HG03139 (cell line): ENCODE measurements around the gene TAS2R41.

Experiments used
- ATAC-seq: cut with Tn5 transposase; IDR thresholded peaks from one replicate; pipeline ENCODE4 v1.9.1; 2021; ENCODE audit not compliant: unreplicated experiment

Gene TAS2R41

DNA sequence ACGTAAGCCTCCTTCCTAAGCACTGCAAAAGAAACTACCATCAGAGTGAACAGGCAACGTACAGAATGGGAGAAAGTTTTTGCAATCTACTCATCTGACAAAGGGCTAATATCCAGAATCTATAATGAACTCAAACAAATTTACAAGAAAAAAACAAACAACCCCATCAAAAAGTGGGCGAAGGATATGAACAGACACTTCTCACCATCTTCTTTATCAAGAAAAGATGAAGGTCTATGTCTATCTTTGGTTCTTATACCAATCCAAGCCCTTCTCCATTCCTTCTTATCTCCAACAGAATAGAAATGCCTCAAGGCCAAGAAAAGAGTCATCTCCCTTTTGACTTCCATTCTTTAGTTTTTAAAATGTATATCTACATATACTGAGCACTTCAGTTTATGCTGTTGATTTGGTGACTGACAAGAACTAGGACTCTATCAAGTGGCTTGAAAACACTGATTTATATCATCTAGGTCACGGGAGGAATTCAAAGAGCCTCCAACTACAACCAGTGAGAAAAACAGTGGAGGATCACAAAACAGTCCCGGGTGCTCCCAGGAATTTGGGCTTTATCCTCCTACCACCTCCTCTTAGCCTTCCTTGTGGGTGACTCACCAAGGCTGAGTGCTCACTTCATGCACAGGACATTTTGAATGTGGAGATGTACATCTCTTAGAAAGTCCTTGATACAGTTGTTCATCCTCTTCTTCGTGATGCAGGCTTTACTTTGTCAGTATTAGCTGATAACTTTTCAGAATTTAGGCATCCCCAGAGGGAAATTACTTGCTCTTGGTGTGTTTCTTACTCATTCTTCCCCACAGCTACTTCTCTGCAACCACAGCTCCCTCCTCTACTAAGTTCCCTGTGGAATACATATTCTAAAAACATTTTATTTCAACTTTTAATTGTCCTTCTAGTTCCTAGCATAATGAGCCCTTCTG, 15.4 kb downstream of the TAS2R41 start:
- no peak for ATAC-seq

DNA sequence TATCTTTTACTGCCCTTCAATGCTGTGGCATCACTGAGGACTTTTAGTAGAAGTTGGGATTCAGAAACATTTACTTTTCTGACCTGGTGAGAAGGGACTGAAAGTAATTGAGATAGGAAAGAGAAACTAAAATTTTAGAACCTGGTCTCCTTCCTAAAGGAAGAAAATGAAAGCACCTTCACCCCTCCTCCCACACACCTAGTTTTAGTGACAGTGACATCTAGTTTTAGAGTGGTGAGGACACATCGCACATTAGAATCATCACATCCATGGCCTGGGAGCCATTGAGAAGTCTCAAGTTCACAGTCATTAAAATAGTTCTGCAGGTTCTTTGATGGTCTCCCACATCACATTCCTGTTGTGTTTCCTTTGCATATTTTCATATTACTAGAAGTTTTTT, 16.1 kb downstream of the TAS2R41 start:
- no peak for ATAC-seq

DNA sequence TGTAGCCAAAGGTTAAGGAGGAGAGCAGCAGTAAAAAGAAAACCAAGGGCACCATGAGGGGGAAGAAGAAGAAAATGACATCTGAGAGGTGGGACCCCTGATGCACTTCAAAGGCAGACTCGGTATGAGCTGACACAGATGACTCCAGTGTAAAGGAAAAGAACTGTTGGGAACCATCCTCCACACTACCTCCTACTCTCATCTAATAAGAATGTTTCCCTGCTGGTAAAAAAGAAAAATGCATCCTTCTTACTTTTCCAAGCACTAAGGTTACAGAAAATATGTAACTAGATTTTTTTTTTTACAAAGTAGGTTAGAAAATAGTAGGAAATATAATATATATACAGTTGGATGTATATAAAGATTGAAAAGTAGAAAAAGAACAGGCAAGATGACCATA, 16.9 kb downstream of the TAS2R41 start:
- no peak for ATAC-seq

DNA sequence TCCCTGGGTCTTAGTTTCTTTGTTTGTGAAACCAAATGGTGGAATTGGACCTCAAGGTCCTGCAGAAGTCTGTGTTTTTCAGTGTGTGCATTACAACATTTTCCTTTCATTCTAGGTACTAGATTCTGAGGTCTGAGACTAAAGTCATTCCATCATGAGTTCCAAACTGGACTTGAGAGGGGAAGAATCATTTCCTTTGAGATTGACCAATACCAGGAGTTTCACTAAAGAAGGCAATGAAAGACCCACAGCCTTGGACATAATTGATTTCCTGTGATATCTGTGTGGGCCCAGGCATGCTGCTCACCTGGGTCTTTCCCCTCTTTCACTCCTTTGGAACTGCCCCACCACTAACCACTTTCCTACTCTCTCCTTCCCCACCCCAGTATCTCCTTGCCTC, 18.2 kb downstream of the TAS2R41 start:
- ATAC-seq: no peak

DNA sequence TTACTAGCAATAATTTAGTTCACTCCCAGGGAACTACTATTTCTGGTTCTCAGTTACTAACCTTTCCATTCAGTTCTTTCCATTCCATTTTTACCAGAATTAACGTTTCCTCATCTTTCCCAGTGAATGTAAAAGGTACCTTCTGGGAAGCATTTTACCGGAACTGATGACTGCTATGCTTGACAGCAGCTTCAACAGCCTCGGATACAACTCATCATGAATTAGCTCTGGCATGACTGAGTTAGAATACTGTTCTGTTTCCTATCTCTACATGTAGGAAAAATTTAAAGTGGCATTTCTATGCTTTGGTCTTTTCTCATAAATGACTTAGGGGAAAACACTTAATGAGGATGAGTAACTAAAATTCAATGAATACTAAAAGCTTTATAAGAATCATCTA, 18.6 kb downstream of the TAS2R41 start:
- no peak for ATAC-seq

DNA sequence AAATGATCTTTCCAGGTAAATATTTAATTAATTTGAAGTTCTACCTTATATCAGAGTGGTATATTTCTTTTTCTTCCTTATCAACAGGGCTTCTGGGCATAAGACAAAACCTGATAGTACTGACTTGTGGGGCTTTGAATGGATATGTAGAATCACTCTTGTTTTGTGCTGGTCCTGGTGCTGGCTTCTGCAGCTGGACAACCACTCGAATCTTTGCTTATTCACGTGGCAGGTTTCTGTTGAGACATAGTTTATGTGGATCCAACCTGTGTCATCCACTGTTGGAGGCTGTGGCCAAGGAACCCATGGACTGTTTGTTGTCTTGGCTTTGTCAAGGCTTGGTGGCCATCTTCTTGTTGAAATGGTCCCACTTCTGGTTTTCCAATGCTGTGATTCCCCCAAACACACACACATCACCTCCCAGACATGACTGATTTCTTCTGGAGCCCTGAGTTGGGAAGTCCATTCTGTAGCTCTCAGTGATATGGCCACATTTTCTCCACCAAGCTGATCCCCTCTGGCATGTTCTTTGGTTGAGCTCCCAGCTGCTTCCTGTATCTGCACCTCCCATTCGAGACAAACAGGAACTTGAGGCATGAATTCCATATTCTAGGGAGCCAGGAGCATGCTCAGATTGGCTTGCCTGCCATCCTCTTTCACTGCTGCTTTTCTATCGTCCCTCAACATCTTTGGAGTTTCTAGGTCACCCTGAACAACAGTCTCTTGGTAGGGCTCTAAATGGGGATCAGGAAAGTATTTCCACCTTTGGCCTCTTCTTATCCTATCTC, 19.5 kb downstream of the TAS2R41 start:
- no peak for ATAC-seq

DNA sequence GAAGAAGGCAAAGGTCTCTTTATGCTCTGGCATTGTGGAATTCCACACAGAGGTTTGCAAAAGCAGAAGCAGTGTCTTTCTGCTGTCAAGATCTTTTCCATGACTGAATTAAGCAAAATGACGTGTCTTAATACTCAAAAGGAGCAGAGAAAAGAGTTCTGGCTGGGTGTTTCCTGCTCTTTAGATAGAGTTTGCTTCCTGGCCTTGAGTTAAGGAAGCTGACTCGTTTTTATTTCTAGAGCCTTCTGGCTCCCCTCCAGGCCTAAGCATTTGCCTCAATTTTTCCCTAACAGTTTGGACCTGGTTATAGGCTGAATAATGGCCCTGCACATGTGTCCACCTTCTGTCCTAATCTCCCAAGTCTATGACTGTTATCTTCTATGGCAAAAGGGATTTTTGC, 21.6 kb downstream of the TAS2R41 start:
- no peak for ATAC-seq

DNA sequence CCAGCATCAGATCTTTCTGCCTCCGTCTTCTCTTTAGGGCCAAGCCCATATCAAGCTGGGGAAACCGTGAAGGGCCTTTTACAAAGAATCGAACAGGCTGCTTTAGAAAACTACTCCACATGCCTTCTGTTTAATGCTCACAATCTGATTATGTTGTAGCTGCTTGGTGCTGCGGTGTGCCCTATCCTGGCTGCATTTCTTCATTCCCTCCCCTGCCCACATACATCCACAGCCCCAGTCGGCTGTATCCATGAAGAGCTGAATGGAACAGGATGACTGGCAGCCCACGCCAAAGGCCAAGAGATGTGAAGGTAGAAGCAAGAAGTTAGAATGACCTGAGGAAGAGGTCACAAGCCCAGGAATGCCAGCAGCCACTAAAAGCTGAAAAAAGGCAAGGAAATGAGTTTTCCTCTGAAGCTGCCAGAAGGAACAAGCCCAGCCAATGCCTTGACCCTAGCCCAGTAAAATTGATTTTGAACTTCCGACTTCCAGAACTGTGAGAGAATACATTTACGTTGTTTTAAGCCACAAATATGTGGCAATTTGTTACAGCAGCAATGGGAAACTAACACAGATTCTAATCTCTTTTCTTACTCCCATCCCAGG, 22.2 kb downstream of the TAS2R41 start:
- ATAC-seq: no peak

DNA sequence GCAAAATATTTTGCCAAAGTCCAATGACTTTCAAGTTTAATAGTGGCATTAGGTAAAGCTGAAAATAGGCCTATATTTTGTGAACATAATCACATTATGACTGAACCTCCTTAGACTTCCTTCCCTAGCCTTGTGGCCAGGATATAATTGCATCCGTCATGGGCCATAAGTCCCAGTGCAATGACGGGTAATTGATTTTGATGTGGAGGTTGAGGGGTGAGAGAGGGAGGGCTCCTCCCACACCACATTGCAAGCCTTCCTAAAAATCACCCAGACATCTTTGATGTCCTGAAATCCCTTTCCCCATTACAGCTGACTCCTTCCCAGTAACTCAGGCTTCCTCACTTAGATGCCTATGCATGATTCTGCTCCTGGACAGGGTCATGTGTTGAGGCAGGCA, 25.6 kb downstream of the TAS2R41 start:
- no peak for ATAC-seq

DNA sequence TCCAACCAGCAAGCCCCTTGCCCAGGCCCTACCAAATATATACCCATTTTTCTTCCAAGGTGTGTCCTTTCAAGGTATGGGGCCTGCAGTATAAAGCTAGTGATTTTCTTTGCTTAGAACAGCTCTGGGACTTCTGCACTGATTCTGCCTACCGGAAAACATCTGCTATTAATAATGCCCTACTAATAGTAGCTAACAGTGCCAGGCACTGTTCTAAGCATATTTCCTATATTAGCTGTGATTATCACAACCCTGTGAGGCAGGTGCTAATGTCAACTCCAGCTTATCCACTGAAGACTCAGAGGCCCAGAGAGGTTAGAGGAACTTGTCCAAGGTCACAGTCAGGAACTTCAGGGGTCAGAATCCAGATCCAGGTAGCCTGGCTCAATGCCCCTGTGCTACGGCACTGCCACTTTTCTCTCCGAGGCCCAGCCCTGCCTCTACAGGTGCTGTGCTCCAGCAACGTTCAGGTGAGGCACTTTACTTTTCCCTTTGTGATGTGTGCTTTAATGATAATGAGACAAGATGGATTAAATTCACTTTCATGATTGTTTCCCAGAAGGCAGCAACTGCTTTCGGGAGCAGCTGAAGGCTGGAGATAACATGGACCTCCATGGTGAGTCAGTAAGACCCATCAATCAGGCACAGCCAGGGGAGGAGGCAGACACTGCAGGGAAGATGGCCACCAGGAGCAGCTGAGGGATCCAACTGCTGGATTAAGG, 26.7 kb downstream of the TAS2R41 start:
- ATAC-seq: no peak

DNA sequence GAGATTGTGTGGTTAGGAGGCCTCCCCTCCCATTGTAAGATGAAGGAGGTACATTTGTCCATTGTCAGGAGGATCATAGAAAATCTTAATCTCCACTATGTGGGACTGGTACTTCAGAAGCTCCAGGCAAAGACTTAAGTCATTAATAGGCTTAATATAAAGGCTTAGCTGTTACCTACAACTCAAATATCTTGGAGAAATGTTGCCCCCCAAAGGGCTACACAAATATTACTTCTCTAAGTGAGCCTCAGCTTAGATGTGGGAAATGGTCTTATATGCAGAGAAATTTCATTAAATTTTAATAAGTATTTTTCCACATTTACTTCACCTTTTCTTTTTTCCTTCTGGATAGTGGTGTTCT, 27.2 kb downstream of the TAS2R41 start:
- no peak for ATAC-seq

DNA sequence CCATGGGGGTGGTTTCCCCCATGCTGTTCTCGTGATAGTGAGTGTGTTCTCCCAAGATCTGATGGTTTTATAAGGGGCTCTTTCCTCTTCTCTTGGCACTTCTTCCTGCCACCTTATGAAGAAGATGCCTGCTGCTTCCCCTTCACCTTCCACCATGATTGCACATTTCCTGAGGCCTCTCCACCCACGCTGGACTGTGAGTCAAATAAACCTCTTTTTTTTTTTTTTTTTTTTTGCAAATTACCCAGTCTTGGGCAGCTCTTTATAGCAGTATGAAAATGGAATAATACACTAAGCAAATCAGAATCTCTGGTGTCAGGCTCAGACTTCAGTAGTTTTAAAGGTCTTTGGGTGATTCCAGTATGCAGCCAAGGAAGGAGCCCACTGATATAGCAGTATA, 28.2 kb downstream of the TAS2R41 start:
- no peak for ATAC-seq

DNA sequence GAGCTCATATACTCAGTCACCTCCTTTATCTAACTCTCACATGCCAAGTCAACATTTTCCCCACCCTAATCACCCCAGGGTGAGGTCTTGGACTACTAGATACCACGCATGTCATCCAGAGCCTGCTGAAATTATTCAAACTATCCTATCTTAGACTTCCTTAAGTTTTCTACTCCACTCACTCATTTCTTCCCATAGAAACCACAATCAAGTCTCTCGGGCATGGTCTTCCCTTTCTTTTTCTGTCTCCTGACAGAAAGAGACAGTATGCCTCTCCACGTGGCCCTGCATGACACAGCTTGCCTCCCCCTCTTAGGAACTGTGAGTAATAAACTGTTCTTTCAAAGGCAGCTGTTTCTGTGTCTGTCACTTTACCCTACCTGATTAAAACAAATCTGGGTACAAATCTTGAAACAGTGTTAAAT, 29.4 kb downstream of the TAS2R41 start:
- no peak for ATAC-seq

DNA sequence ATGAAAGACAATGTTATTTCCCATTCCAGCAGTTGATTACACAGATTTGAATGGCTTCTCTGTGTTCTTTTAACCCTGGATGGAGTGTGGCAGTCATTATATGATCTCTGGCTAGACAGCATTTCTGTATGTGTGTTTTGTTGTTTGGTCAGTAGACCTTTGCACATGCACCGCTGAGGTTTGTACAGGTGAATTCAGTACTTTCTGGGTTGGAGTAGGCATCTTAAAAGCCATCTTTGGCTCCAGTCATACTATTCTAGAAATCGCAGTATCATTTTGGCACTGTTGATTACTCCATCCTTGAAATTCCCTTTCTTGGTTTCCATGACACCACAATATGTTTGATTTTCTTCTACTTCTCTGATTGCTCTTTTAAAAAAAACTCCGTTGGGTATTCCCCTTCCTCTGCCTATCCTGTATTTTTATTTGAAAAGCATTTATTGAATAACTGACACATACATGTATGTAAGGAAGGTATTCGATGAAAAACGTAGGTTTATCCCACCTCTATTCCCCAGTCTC, 29.9 kb downstream of the TAS2R41 start:
- ATAC-seq: no peak

DNA sequence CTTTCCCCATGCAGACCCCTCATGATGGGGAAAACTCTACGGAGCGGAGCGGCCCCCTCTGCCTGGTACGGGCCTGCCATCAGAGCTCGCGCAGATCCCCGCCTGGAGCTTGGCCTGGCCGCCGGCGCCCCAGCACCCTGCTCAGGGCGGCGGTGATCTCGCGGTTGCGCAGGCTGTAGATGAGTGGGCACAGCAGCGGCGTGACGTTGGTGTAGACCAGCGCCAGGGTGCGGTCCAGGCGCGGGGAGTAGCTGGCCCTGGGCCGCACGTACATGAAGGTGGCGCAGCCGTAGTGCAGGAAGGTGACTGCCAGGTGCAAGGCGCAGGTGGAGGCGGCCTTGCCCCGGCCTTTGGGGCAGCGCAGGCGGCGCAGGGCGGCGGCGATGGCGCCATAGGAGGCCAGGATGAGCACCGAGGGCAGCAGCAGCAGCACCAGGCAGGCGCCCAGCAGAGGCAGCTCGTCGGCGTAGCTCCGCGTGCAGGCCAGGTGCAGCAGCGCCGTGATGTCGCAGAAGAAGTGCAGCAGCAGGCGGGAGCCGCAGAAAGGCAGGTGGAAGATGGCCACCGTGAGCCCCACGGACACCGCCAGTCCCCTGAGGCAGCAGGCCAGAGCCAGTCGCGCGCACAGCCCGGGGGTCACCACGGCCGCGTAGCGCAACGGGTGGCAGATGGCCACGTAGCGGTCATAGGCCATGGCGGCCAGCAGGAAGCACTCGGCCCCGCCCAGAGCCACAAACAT, 33.4 kb downstream of the TAS2R41 start:
- no peak for ATAC-seq

DNA sequence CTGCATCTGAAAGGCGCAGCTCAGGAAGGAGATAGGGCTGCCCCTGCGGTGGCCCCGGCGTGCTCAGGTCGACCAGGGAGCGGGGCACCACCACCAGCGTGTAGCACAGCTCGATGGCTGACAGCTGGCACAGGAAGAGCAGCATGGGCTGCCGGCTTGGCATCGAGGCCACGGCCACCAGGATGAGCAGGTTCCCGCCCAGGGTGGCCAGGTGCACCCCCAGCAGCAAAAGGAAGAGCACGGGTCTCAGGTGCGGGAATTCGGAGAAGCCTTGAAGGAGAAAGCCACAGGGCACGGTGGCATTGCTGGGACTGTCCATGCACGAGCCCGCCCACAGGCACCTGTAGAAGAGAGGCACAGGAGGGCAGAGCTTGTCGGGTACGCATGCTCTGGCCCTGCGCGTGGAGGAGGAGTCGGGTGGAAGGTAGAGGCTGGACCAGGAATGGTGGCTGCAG, 33.9 kb downstream of the TAS2R41 start:
- no peak for ATAC-seq

DNA sequence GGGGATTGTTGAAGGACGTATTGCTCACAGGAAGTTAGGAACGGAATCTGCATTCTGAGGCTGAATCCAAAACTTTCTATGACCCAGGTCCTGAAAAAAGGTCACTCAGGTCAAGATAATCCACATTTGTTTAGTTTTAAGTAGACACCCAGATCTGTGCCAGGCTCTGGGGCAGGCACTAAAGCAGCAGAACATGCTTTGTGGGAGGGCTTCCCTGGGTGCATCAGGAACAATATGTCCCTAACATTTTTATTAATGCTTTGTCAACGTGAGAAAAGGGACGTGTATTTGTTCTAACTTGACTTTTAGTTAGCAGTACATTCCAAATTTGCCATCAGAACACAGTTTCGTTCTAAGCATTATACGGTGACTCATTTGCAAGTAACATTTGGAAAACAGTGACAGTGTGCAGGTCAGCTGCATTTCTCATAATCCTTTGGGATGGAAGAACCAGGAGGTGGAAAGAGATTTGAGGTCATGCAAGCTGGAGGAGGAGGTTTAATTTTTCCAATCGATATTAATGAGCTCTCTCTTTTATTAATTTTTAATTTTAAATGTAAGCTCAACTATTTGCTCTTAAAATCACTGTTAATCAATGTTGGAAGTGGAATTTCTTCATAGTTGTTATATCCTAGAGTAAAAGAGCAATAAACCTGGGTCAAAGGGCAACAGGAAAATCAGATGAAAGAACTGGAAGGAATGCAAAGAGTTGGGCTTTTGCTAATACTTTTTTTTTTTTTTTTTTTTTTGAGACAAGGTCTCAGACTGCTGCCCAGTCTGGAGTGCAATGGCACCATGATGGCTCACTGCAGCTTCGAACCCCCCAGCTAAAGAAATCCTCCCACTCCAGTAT, 35.0 kb downstream of the TAS2R41 start:
- ATAC-seq: no peak

DNA sequence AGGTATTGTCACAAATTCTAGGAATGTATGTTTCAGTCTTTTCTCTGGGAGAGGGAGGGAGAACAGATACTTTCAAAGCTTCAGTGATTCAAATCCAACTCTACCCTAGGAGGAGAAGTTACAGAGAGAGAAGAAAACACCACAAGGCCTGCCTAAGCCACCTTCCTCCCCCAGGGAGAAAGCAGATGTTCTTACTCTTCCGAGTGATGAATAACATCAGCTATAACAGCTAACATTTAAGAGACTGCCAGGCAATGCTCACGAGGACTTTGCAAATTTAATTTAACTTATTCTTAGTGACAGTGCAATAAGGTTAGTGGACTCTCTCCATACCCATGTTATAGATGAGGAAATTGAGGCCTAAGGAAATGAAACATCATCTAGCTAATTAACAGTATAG, 36.8 kb downstream of the TAS2R41 start:
- ATAC-seq: no peak
